Trophoblast cell (in vitro differentiated cells and primary cell): ENCODE measurements around the gene ETV6.

Experiments used
- DNase-seq, 2 donors: peaks; one replicate each; pipeline ENCODE4 v3.0.0-alpha.2; 2016
- H2AFZ ChIP-seq: 2 replicates; pipeline ENCODE4 v1.6.1; 2013; ENCODE audit warnings: low read length, moderate library complexity, mild to moderate bottlenecking; ENCODE audit not compliant: insufficient read depth, poor library complexity
- H2AK5ac ChIP-seq: 2 replicates; pipeline ENCODE4 v1.6.1; 2013; ENCODE audit warnings: mild to moderate bottlenecking, low read length
- H2BK120ac ChIP-seq: 2 replicates; pipeline ENCODE4 v1.6.1; 2013; ENCODE audit warnings: low read length, mild to moderate bottlenecking, moderate library complexity; ENCODE audit not compliant: insufficient read depth, poor library complexity
- H2BK12ac ChIP-seq: 2 replicates; pipeline ENCODE4 v1.6.1; 2013; ENCODE audit warnings: mild to moderate bottlenecking, low read length, moderate library complexity
- H2BK5ac ChIP-seq: 2 replicates; pipeline ENCODE4 v1.6.1; 2013; ENCODE audit warnings: low read length, low read depth, moderate library complexity, mild to moderate bottlenecking; ENCODE audit not compliant: poor library complexity
- H3K14ac ChIP-seq: 2 replicates; pipeline ENCODE4 v1.6.1; 2013; ENCODE audit warnings: mild to moderate bottlenecking, low read length
- H3K18ac ChIP-seq: 2 replicates; pipeline ENCODE4 v1.6.1; 2013; ENCODE audit warnings: mild to moderate bottlenecking, low read length
- H3K23ac ChIP-seq: 2 replicates; pipeline ENCODE4 v1.6.1; 2013; ENCODE audit warnings: low read length
- H3K27ac ChIP-seq: 2 replicates; pipeline ENCODE4 v1.5.1; 2013; ENCODE audit warnings: low read depth, mild to moderate bottlenecking, inconsistent platforms, low read length, moderate library complexity
- H3K27me3 ChIP-seq: 2 replicates; pipeline ENCODE4 v1.6.1; 2013; ENCODE audit warnings: inconsistent platforms, mild to moderate bottlenecking, low read length, moderate library complexity; ENCODE audit not compliant: insufficient read depth
- H3K36me3 ChIP-seq, 2 experiments: 1 replicate in 1 of 2; 2 replicates in 1 of 2; pipeline ENCODE4 v1.6.1; 2013; ENCODE audit warnings: low read length in 2 of 2, mild to moderate bottlenecking in 2 of 2, moderate library complexity in 1 of 2; ENCODE audit not compliant: insufficient read depth in 2 of 2, control insufficient read depth in 1 of 2
- H3K4ac ChIP-seq: 2 replicates; pipeline ENCODE4 v1.6.1; 2013; ENCODE audit warnings: low read depth, mild to moderate bottlenecking, low read length, moderate library complexity
- H3K4me1 ChIP-seq, 2 experiments: 1 replicate in 1 of 2; 2 replicates in 1 of 2; pipeline ENCODE4 v1.6.1; 2013; ENCODE audit warnings: low read length in 2 of 2, mild to moderate bottlenecking in 2 of 2, moderate library complexity in 1 of 2; ENCODE audit not compliant: insufficient read depth in 2 of 2, control insufficient read depth in 1 of 2
- H3K4me2 ChIP-seq: 2 replicates; pipeline ENCODE4 v1.6.1; 2013; ENCODE audit warnings: inconsistent platforms, mild to moderate bottlenecking, low read length, moderate library complexity
- H3K4me3 ChIP-seq: 2 replicates; pipeline ENCODE4 v1.5.1; 2013; ENCODE audit warnings: mild to moderate bottlenecking, low read depth, low read length, inconsistent platforms
- H3K79me1 ChIP-seq: one replicate; pipeline ENCODE4 v1.6.1; 2013; ENCODE audit warnings: low read length
- H3K79me2 ChIP-seq: 2 replicates; pipeline ENCODE4 v1.6.1; 2013; ENCODE audit warnings: low read length, mild to moderate bottlenecking; ENCODE audit not compliant: control insufficient read depth, insufficient read depth, poor library complexity
- H3K9ac ChIP-seq: 2 replicates; pipeline ENCODE4 v1.6.1; 2013; ENCODE audit warnings: mild to moderate bottlenecking, low read length
- H3K9me3 ChIP-seq: 2 replicates; pipeline ENCODE4 v1.6.1; 2013; ENCODE audit warnings: low read depth, mild to moderate bottlenecking, control low read depth, inconsistent platforms, low read length; ENCODE audit not compliant: insufficient read depth
- H4K12ac ChIP-seq: 2 replicates; pipeline ENCODE4 v1.6.1; 2013; ENCODE audit warnings: low read depth, mild to moderate bottlenecking, low read length, moderate library complexity
- H4K8ac ChIP-seq: 2 replicates; pipeline ENCODE4 v1.6.1; 2013; ENCODE audit warnings: low read depth, mild to moderate bottlenecking, low read length, moderate library complexity
- H4K91ac ChIP-seq: one replicate; pipeline ENCODE4 v1.6.1; 2013; ENCODE audit warnings: low read depth, mild to moderate bottlenecking, low read length, moderate library complexity
- WGBS: extraction: QIAGEN DNeasy Blood & Tissue Kit; methylation state at CpG from one replicate; pipeline ENCODE4 v1.1.7; 2013; ENCODE audit warnings: missing lambda C conversion rate; ENCODE audit not compliant: insufficient read length, insufficient coverage; ENCODE audit errors: extremely low coverage; 5-methylcytosine and 5-hydroxymethylcytosine counted together

The ETV6 gene

GRCh38 chr12:11771356-11771755 lies 121.9 kb downstream of the ETV6 start:
- H3K36me3 ChIP-seq, result peaks cover 3 to 4% of the 10 kb centered on the region in 2 experiments
- no peaks in the 10 kb centered on the region for H3K79me2 ChIP-seq
- WGBS, result no CpG with 5 or more reads among the region's 3 CpGs
- H3K4ac ChIP-seq, result no peak overlapping the region
- H3K9me3 ChIP-seq, result no peaks in the 10 kb centered on the region
- H4K91ac ChIP-seq, result no peak overlapping the region
- no peak overlapping the region for H2AK5ac ChIP-seq
- no peak overlapping the region for H2BK120ac ChIP-seq
- no peak overlapping the region for H4K8ac ChIP-seq
- no peak overlapping the region for H3K18ac ChIP-seq
- H3K23ac ChIP-seq, result no peak overlapping the region
- H3K9ac ChIP-seq, result no peak overlapping the region
- H4K12ac ChIP-seq, result no peak overlapping the region
- no peak overlapping the region for H2BK5ac ChIP-seq
- H2AFZ ChIP-seq, result no peak overlapping the region
- DNase-seq, result peak; percentile 66 to 77
- H3K79me1 ChIP-seq, result peaks cover 1% of the 10 kb centered on the region
- peaks cover 4 to 7% of the 10 kb centered on the region in 2 experiments for H3K4me1 ChIP-seq
- no peak overlapping the region for H2BK12ac ChIP-seq
- H3K4me2 ChIP-seq, result no peak overlapping the region
- no peak overlapping the region for H3K27ac ChIP-seq
- no peak overlapping the region for H3K14ac ChIP-seq
- H3K4me3 ChIP-seq, result no peak overlapping the region
- H3K27me3 ChIP-seq, result no peaks in the 10 kb centered on the region

- Histone ChIP-seq H3K4ac (no peak overlapping the region), H4K8ac (no peak overlapping the region), H3K79me1 (no peaks in the 10 kb centered on the region), H2AFZ (no peak overlapping the region), H3K9me3 (no peaks in the 10 kb centered on the region), H3K9ac (no peak overlapping the region), H4K91ac (no peak overlapping the region), H3K14ac (no peak overlapping the region), H2AK5ac (no peak overlapping the region), H3K4me2 (no peak overlapping the region), H4K12ac (no peak overlapping the region), H2BK5ac (no peak overlapping the region), H3K23ac (no peak overlapping the region), H3K27ac (no peak overlapping the region), H3K18ac (no peak overlapping the region), H2BK120ac (no peak overlapping the region), H2BK12ac (no peak overlapping the region), H3K36me3 (peaks cover 3 to 4% of the 10 kb centered on the region in 2 experiments), H3K4me3 (no peak overlapping the region), H3K79me2 (no peaks in the 10 kb centered on the region), H3K27me3 (no peaks in the 10 kb centered on the region), H3K4me1 (peaks cover 2 to 5% of the 10 kb centered on the region in 2 experiments)
- DNase-seq, result peak in 1 of 2 donors; percentile 39
- WGBS, result no CpG with 5 or more reads among the region's 3 CpGs
Observed at GRCh38 chr12:11771895-11772502, 122.5 kb downstream of the ETV6 start.

GRCh38 chr12:11773889-11774677 lies 124.6 kb downstream of the ETV6 start:
- Histone ChIP-seq H3K23ac (no peak overlapping the region), H3K9ac (no peak overlapping the region), H3K79me2 (no peaks in the 10 kb centered on the region), H4K12ac (no peak overlapping the region), H3K9me3 (no peaks in the 10 kb centered on the region), H3K4me3 (peak overlapping the region; percentile 36), H3K27ac (no peak overlapping the region), H2AK5ac (no peak overlapping the region), H3K18ac (no peak overlapping the region), H2BK120ac (no peak overlapping the region), H2BK5ac (no peak overlapping the region), H3K4me1 (peaks cover 0 to 2% of the 10 kb centered on the region in 2 experiments), H3K36me3 (peaks cover 3 to 4% of the 10 kb centered on the region in 2 experiments), H2BK12ac (no peak overlapping the region), H3K79me1 (no peaks in the 10 kb centered on the region), H4K91ac (no peak overlapping the region), H4K8ac (no peak overlapping the region), H2AFZ (no peak overlapping the region), H3K4ac (no peak overlapping the region), H3K27me3 (no peaks in the 10 kb centered on the region), H3K14ac (no peak overlapping the region), H3K4me2 (no peak overlapping the region)
- WGBS, result 100% methylated on average over 1 of the region's 10 CpGs
- no peak for DNase-seq

- Histone ChIP-seq H3K18ac (no peak overlapping the region), H2BK12ac (no peak overlapping the region), H3K27me3 (no peaks in the 10 kb centered on the region), H4K91ac (no peak overlapping the region), H3K9ac (no peak overlapping the region), H3K4ac (no peak overlapping the region), H2AFZ (no peak overlapping the region), H2AK5ac (no peak overlapping the region), H3K23ac (no peak overlapping the region), H3K4me1 (peaks cover 0 to 2% of the 10 kb centered on the region in 2 experiments), H3K4me2 (no peak overlapping the region), H3K36me3 (peaks cover 3 to 4% of the 10 kb centered on the region in 2 experiments), H3K79me1 (no peaks in the 10 kb centered on the region), H2BK5ac (no peak overlapping the region), H3K14ac (no peak overlapping the region), H3K27ac (no peak overlapping the region), H2BK120ac (no peak overlapping the region), H4K8ac (no peak overlapping the region), H4K12ac (no peak overlapping the region), H3K79me2 (no peaks in the 10 kb centered on the region), H3K9me3 (no peaks in the 10 kb centered on the region), H3K4me3 (no peak overlapping the region)
- no CpG with 5 or more reads among the region's 6 CpGs for WGBS
- no peak for DNase-seq
Observed at GRCh38 chr12:11774821-11775220, 125.3 kb downstream of the ETV6 start.
